A549 (cell line): ENCODE measurements around the gene GAK.

Experiments used
- BHLHE40 ChIP-seq: IDR thresholded peaks from 2 replicates; pipeline ENCODE4 v1.6.1; 2012; ENCODE audit warnings: low read depth, low read length, inconsistent platforms
- CBX8 ChIP-seq: fragments of 200-600 bp; sonication (generic); IDR thresholded peaks from 2 replicates; pipeline ENCODE4 v1.6.1; 2016
- EHMT2 ChIP-seq: fragments of 200-600 bp; sonication (generic); IDR thresholded peaks from 2 replicates; pipeline ENCODE4 v1.6.1; 2016; ENCODE audit warnings: antibody characterized with exemption, low read depth, mild to moderate bottlenecking, moderate library complexity
- EP300 ChIP-seq, 2 experiments: fragments of >200 bp; sonication (Bioruptor Twin); formaldehyde crosslinking; IDR thresholded peaks; 2 replicates in 1 of 2; 3 replicates in 1 of 2; pipeline ENCODE4 v1.6.1; 2016 to 2017
- ESRRA ChIP-seq: fragments of 150-350 bp; IDR thresholded peaks from 2 replicates; pipeline ENCODE4 v1.6.1; 2014; ENCODE audit warnings: mild to moderate bottlenecking, low read length, borderline replicate concordance
- JUN ChIP-seq, 2 experiments: fragments of >200 bp; sonication (Bioruptor Twin); formaldehyde crosslinking; IDR thresholded peaks; 2 replicates in 1 of 2; 3 replicates in 1 of 2; pipeline ENCODE4 v1.6.1; 2016 to 2017
- JUNB ChIP-seq: fragments of >200 bp; sonication (Bioruptor Twin); formaldehyde crosslinking; IDR thresholded peaks from 2 replicates; pipeline ENCODE4 v1.6.1; 2016
- MAZ ChIP-seq: fragments of 150-350 bp; IDR thresholded peaks from 2 replicates; pipeline ENCODE4 v1.6.1; 2014; ENCODE audit warnings: antibody characterized with exemption, low read depth, low read length, borderline replicate concordance
- POLR2A ChIP-seq: IDR thresholded peaks from 2 replicates; pipeline ENCODE4 v1.6.1; 2012; ENCODE audit warnings: mild to moderate bottlenecking, low read length
- RFX5 ChIP-seq: fragments of 450-650 bp; IDR thresholded peaks from 2 replicates; pipeline ENCODE4 v1.7.1; 2014; ENCODE audit warnings: antibody characterized with exemption, mild to moderate bottlenecking, moderate library complexity
- SREBF2 ChIP-seq: fragments of 450-650 bp; IDR thresholded peaks from 2 replicates; pipeline ENCODE4 v1.6.1; 2014; ENCODE audit warnings: mild to moderate bottlenecking, moderate library complexity
- TF ChIP-seq, protein P1 (sequence below): fragments of 150-350 bp; IDR thresholded peaks from 2 replicates; pipeline ENCODE4 v1.6.1; 2014; ENCODE audit warnings: low read depth, mild to moderate bottlenecking, low read length
- TF ChIP-seq, protein P2 (sequence below): fragments of >200 bp; sonication (Bioruptor Twin); formaldehyde crosslinking; IDR thresholded peaks from 3 replicates; pipeline ENCODE4 v1.5.1; 2016

GRCh38 chr4:954211-955020 is 22.3 kb upstream of the GAK start:
- TF ChIP-seq, protein P1, sequence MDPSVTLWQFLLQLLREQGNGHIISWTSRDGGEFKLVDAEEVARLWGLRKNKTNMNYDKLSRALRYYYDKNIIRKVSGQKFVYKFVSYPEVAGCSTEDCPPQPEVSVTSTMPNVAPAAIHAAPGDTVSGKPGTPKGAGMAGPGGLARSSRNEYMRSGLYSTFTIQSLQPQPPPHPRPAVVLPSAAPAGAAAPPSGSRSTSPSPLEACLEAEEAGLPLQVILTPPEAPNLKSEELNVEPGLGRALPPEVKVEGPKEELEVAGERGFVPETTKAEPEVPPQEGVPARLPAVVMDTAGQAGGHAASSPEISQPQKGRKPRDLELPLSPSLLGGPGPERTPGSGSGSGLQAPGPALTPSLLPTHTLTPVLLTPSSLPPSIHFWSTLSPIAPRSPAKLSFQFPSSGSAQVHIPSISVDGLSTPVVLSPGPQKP = no peak
- TF ChIP-seq, protein P2, sequence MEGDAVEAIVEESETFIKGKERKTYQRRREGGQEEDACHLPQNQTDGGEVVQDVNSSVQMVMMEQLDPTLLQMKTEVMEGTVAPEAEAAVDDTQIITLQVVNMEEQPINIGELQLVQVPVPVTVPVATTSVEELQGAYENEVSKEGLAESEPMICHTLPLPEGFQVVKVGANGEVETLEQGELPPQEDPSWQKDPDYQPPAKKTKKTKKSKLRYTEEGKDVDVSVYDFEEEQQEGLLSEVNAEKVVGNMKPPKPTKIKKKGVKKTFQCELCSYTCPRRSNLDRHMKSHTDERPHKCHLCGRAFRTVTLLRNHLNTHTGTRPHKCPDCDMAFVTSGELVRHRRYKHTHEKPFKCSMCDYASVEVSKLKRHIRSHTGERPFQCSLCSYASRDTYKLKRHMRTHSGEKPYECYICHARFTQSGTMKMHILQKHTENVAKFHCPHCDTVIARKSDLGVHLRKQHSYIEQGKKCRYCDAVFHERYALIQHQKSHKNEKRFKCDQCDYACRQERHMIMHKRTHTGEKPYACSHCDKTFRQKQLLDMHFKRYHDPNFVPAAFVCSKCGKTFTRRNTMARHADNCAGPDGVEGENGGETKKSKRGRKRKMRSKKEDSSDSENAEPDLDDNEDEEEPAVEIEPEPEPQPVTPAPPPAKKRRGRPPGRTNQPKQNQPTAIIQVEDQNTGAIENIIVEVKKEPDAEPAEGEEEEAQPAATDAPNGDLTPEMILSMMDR = no peak
- TF ChIP-seq JUN (IDR thresholded peaks at IDR 0.05) = no peak
- no peak for TF ChIP-seq JUNB
- TF ChIP-seq EHMT2 = no peak
- no peak for TF ChIP-seq POLR2A
- TF ChIP-seq SREBF2 = no peak
- TF ChIP-seq BHLHE40 = no peak
- no peak for TF ChIP-seq EP300 (IDR thresholded peaks at IDR 0.05)
- no peak for TF ChIP-seq CBX8
- TF ChIP-seq ESRRA = no peak
- TF ChIP-seq MAZ = no peak
- TF ChIP-seq RFX5 = no peak
